Naive B cell (primary cell): ENCODE data around the gene GTF2F1. TPM values are rescaled to one million over a fixed set of nuclear protein-coding genes. Genes with fewer than 3 reads are reported as not detected.
"Not testable (repeated sequence)": the region's sequence is repeated elsewhere in the genome, so short reads cannot be mapped to it uniquely, and the experiment has no call there.

ENCODE experiments used
- ATAC-seq, 2 donors: fragments of 150-1000 bp; cut with Tn5 transposase; 2 replicates each; pipeline ENCODE4 v1.10.0; 2021; ENCODE audit warnings: low read depth in 2 of 2, mild to moderate bottlenecking in 2 of 2, moderate library complexity in 2 of 2
- DNase-seq: peaks from one replicate; pipeline ENCODE4 v3.0.0; 2022
- H3K27ac Mint-ChIP-seq, 6 donors: one replicate each; pipeline ENCODE4 v1.8.0; 2020 to 2022; ENCODE audit warnings: mild to moderate bottlenecking in 6 of 6, mixed read lengths in 6 of 6, moderate library complexity in 5 of 6, inconsistent platforms in 2 of 6
- H3K27me3 Mint-ChIP-seq, 3 donors: one replicate each; pipeline ENCODE4 v1.8.0; 2021 to 2022; ENCODE audit warnings: mixed read lengths in 3 of 3, mild to moderate bottlenecking in 1 of 3
- H3K36me3 Mint-ChIP-seq, 2 donors: one replicate each; pipeline ENCODE4 v1.8.0; 2020 to 2022; ENCODE audit warnings: mixed read lengths in 2 of 2, inconsistent platforms in 1 of 2, mild to moderate bottlenecking in 1 of 2
- H3K4me1 Mint-ChIP-seq, 3 donors: one replicate each; pipeline ENCODE4 v1.8.0; 2020 to 2022; ENCODE audit warnings: mixed read lengths in 3 of 3, inconsistent platforms in 1 of 3, mild to moderate bottlenecking in 1 of 3, moderate library complexity in 1 of 3
- H3K4me3 Mint-ChIP-seq, 8 donors: one replicate each; pipeline ENCODE4 v1.8.0; 2020 to 2022; ENCODE audit warnings: mild to moderate bottlenecking in 8 of 8, mixed read lengths in 8 of 8, moderate library complexity in 8 of 8, inconsistent platforms in 2 of 8
- H3K9me3 Mint-ChIP-seq, 7 donors: one replicate each; pipeline ENCODE4 v1.8.0; 2020 to 2022; ENCODE audit warnings: mixed read lengths in 7 of 7, mild to moderate bottlenecking in 5 of 7, inconsistent platforms in 2 of 7, moderate library complexity in 1 of 7
- polyA plus RNA-seq, 6 donors: library from polyadenylated mRNA; unstranded; fragments of 300-500 nt; fragmentation: Illumina TruSeq; gene quantifications; one replicate each; pipeline ENCODE4 v1.2.3, GENCODE V29; 2021; ENCODE audit warnings: low read depth in 6 of 6

GTF2F1 gene
- polyA plus RNA-seq: 10 to 100 TPM in 5 of 6 donors, 1 to 10 TPM in 1; 2.5 to 22.7 (median 18.1) TPM

GRCh38 chr19:6393074-6393982 is at the start of gene GTF2F1:
TSS of gene GTF2F1 (minus strand) at chr19:6393164. CDS start at chr19:6392995, 169 bp downstream.
- DNase-seq: peak; percentile 93
- H3K9me3 Mint-ChIP-seq: peaks cover 0 to 3% (median 0%) of the 10 kb centered on the region in 7 donors
- H3K27ac Mint-ChIP-seq: peak within 1 kb of the TSS; percentile 91 to 99 (median 99)
- peak within 1 kb of the TSS; percentile 89 to 98 (median 96) for H3K4me3 Mint-ChIP-seq
- peak; percentile 82 for ATAC-seq
- H3K27me3 Mint-ChIP-seq: no peaks in the 10 kb centered on the region
- H3K36me3 Mint-ChIP-seq: peaks cover 0 to 2% of the 10 kb centered on the region in 2 donors
- peaks cover 18 to 29% (median 29%) of the 10 kb centered on the region in 3 donors for H3K4me1 Mint-ChIP-seq

- Mint-ChIP-seq H3K4me3 (no peak overlapping the region), H3K27me3 (peaks cover 0 to 9% (median 0%) of the 10 kb centered on the region in 3 donors), H3K4me1 (peaks cover 0 to 3% (median 0%) of the 10 kb centered on the region in 3 donors), H3K27ac (no peak overlapping the region), H3K36me3 (peaks cover 7 to 10% of the 10 kb centered on the region in 2 donors), H3K9me3 (peaks cover 0 to 5% (median 1%) of the 10 kb centered on the region in 7 donors)
- ATAC-seq (no peak), DNase-seq (no peak)
Measured at GRCh38 chr19:6442087-6442688, 49.2 kb upstream of the GTF2F1 start.

- Mint-ChIP-seq H3K4me1 (peaks cover 0 to 3% (median 0%) of the 10 kb centered on the region in 3 donors), H3K4me3 (no peak overlapping the region), H3K9me3 (peaks cover 0 to 2% (median 0%) of the 10 kb centered on the region in 7 donors), H3K27ac (peak overlapping the region in 2 of 6 donors; percentile 24 to 30), H3K36me3 (peaks cover 0 to under 1% of the 10 kb centered on the region in 2 donors), H3K27me3 (peaks cover 0 to 9% (median 0%) of the 10 kb centered on the region in 3 donors)
- DNase-seq (no peak), ATAC-seq (no peak)
Measured at GRCh38 chr19:6440905-6441304, 47.9 kb upstream of the GTF2F1 start.

GRCh38 chr19:6439743-6440142 is 46.8 kb upstream of the GTF2F1 start:
- H3K36me3 Mint-ChIP-seq: no peaks in the 10 kb centered on the region
- peaks cover 0 to 9% (median 0%) of the 10 kb centered on the region in 3 donors for H3K27me3 Mint-ChIP-seq

GRCh38 chr19:6433663-6434062 is 40.7 kb upstream of the GTF2F1 start, which contains the start of gene SLC25A41:
TSS of gene SLC25A41 (minus strand) at chr19:6433763. CDS start at chr19:6433693, 70 bp downstream.
- Mint-ChIP-seq H3K27me3 (peaks cover 0 to 15% (median 8%) of the 10 kb centered on the region in 3 donors), H3K27ac (no peak within 1 kb of the TSS), H3K9me3 (peaks cover 0 to 2% (median 0%) of the 10 kb centered on the region in 7 donors), H3K36me3 (no peaks in the 10 kb centered on the region), H3K4me1 (peaks cover 0 to 9% (median 5%) of the 10 kb centered on the region in 3 donors), H3K4me3 (peak within 1 kb of the TSS in 1 of 8 donors; percentile 15)
- ATAC-seq (no peak), DNase-seq (no peak)

More at GRCh38 chr19:6439743-6440142, 46.8 kb upstream of the GTF2F1 start:
- Mint-ChIP-seq H3K4me3 (no peak overlapping the region), H3K9me3 (peaks cover 0 to 1% (median 0%) of the 10 kb centered on the region in 7 donors), H3K27ac (no peak overlapping the region), H3K4me1 (peaks cover 0 to 3% (median 0%) of the 10 kb centered on the region in 3 donors)
- DNase-seq (no peak), ATAC-seq (no peak)

- H3K27ac Mint-ChIP-seq: no peak overlapping the region
- no peak for ATAC-seq
Measured at GRCh38 chr19:6433165-6433564, 40.2 kb upstream of the GTF2F1 start.

GRCh38 chr19:6431891-6432290 is 38.9 kb upstream of the GTF2F1 start:
- peak overlapping the region in 1 of 6 donors; percentile 73 for H3K27ac Mint-ChIP-seq
- ATAC-seq (no peak), DNase-seq (no peak)
- peak overlapping the region in 1 of 8 donors; percentile 2 for H3K4me3 Mint-ChIP-seq
- H3K9me3 Mint-ChIP-seq: peaks cover 0 to 2% (median 0%) of the 10 kb centered on the region in 7 donors
- H3K27me3 Mint-ChIP-seq: peaks cover 0 to 15% (median 8%) of the 10 kb centered on the region in 3 donors
- H3K36me3 Mint-ChIP-seq: no peaks in the 10 kb centered on the region
- H3K4me1 Mint-ChIP-seq: peaks cover 0 to 9% (median 5%) of the 10 kb centered on the region in 3 donors

More at GRCh38 chr19:6433165-6433564, 40.2 kb upstream of the GTF2F1 start:
- no peak for DNase-seq
- Mint-ChIP-seq H3K4me1 (peaks cover 0 to 9% (median 5%) of the 10 kb centered on the region in 3 donors), H3K9me3 (peaks cover 0 to 2% (median 0%) of the 10 kb centered on the region in 7 donors), H3K36me3 (no peaks in the 10 kb centered on the region), H3K27me3 (peaks cover 0 to 10% (median 8%) of the 10 kb centered on the region in 3 donors), H3K4me3 (no peak overlapping the region)

- DNase-seq: no peak
Measured at GRCh38 chr19:6429419-6430221, 36.7 kb upstream of the GTF2F1 start.

GRCh38 chr19:6428692-6429418 is 35.9 kb upstream of the GTF2F1 start:
- not testable (repeated sequence) for DNase-seq, H3K9me3 Mint-ChIP-seq, H3K27ac Mint-ChIP-seq, H3K4me3 Mint-ChIP-seq, H3K36me3 Mint-ChIP-seq, ATAC-seq
- Mint-ChIP-seq H3K4me1 (peaks cover 10 to 21% (median 14%) of the 10 kb centered on the region in 3 donors), H3K27me3 (peaks cover 0 to 15% (median 8%) of the 10 kb centered on the region in 3 donors)

More at GRCh38 chr19:6429419-6430221, 36.7 kb upstream of the GTF2F1 start:
- H3K36me3 Mint-ChIP-seq: no peaks in the 10 kb centered on the region
- H3K4me1 Mint-ChIP-seq: peaks cover 10 to 20% (median 14%) of the 10 kb centered on the region in 3 donors
- ATAC-seq: no peak
- peaks cover 0 to 4% (median 0%) of the 10 kb centered on the region in 7 donors for H3K9me3 Mint-ChIP-seq
- H3K27me3 Mint-ChIP-seq: peaks cover 0 to 15% (median 8%) of the 10 kb centered on the region in 3 donors
- no peak overlapping the region for H3K27ac Mint-ChIP-seq
- no peak overlapping the region for H3K4me3 Mint-ChIP-seq

GRCh38 chr19:6427131-6427530 is 34.2 kb upstream of the GTF2F1 start:
- Mint-ChIP-seq H3K4me1 (peaks cover 27 to 38% (median 31%) of the 10 kb centered on the region in 3 donors), H3K27ac (no peak overlapping the region), H3K4me3 (no peak overlapping the region), H3K36me3 (no peaks in the 10 kb centered on the region), H3K9me3 (peaks cover 0 to 4% (median 0%) of the 10 kb centered on the region in 7 donors), H3K27me3 (peaks cover 0 to 15% (median 8%) of the 10 kb centered on the region in 3 donors)
- ATAC-seq (no peak), DNase-seq (no peak)

GRCh38 chr19:6425732-6426620 is 33.0 kb upstream of the GTF2F1 start:
- Mint-ChIP-seq H3K27ac (peak overlapping the region; percentile 76 to 99 (median 89)), H3K36me3 (no peaks in the 10 kb centered on the region), H3K4me3 (peak overlapping the region in 7 of 8 donors; percentile 56 to 94 (median 86)), H3K27me3 (peaks cover 0 to 6% (median 0%) of the 10 kb centered on the region in 3 donors), H3K4me1 (peaks cover 35 to 39% (median 37%) of the 10 kb centered on the region in 3 donors), H3K9me3 (peaks cover 0 to 4% (median 0%) of the 10 kb centered on the region in 7 donors)
- DNase-seq (no peak), ATAC-seq (no peak)
